GM23248 (cell line): ENCODE results near the gene GSC2.

ENCODE experiments used
- EZH2 ChIP-seq: fragments of 200-600 bp; sonication (generic); IDR thresholded peaks from 2 replicates; pipeline ENCODE4 v1.6.1; 2018; ENCODE audit warnings: antibody characterized with exemption, mild to moderate bottlenecking; ENCODE audit not compliant: insufficient read depth, poor library complexity, severe bottlenecking
- EZH2phosphoT487 ChIP-seq: fragments of 200-600 bp; sonication (generic); IDR thresholded peaks from 2 replicates; pipeline ENCODE4 v1.6.1; 2018; ENCODE audit warnings: antibody characterized with exemption, moderate library complexity, mild to moderate bottlenecking, low read depth; ENCODE audit not compliant: insufficient read depth

- TF ChIP-seq EZH2 (no peak), EZH2phosphoT487 (no peak)
Observed at GRCh38 chr22:19136915-19137314, 13.2 kb downstream of the GSC2 start.
